Kidney glomerular epithelial cell (primary cell): ENCODE measurements around the gene KIF19.
"Not testable (repeated sequence)": the region's sequence is repeated elsewhere in the genome, so short reads cannot be mapped to it uniquely, and the experiment has no call there.

Experiments
- DNase-seq: peaks from one replicate; lab custom pipeline; 2025; lab: John Stamatoyannopoulos, UW

The KIF19 gene

GRCh38 chr17:74325743-74326379 lies at the start of gene KIF19:
Gene KIF19 (plus strand): TSS chr17:74326226. CDS start chr17:74326350, 124 bp downstream.
- no peak for DNase-seq

- DNase-seq, result no peak
Measured at GRCh38 chr17:74276541-74277009, 49.5 kb upstream of the KIF19 start.

GRCh38 chr17:74277935-74278334 lies 48.1 kb upstream of the KIF19 start:
- DNase-seq, result no peak

- DNase-seq, result not testable (repeated sequence)
Measured at GRCh38 chr17:74279617-74280016, 46.4 kb upstream of the KIF19 start.

GRCh38 chr17:74280093-74280513 lies 45.9 kb upstream of the KIF19 start:
- no peak for DNase-seq

GRCh38 chr17:74281799-74282198 lies 44.2 kb upstream of the KIF19 start:
- DNase-seq, result no peak

GRCh38 chr17:74282274-74282586 lies 43.8 kb upstream of the KIF19 start:
- not testable (repeated sequence) for DNase-seq

- DNase-seq, result no peak
Measured at GRCh38 chr17:74282587-74283370, 43.2 kb upstream of the KIF19 start.

- no peak for DNase-seq
Measured at GRCh38 chr17:74283371-74283673, 42.7 kb upstream of the KIF19 start.

- DNase-seq, result no peak
Measured at GRCh38 chr17:74287031-74287602, 38.9 kb upstream of the KIF19 start.

- no peak for DNase-seq
Measured at GRCh38 chr17:74288785-74289184, 37.2 kb upstream of the KIF19 start.

GRCh38 chr17:74289688-74290087 lies 36.3 kb upstream of the KIF19 start:
- no peak for DNase-seq

- no peak for DNase-seq
Measured at GRCh38 chr17:74290340-74290739, 35.7 kb upstream of the KIF19 start.

- no peak for DNase-seq
Measured at GRCh38 chr17:74292495-74292894, 33.5 kb upstream of the KIF19 start.

GRCh38 chr17:74295625-74296547 lies 30.1 kb upstream of the KIF19 start:
- DNase-seq, result no peak

GRCh38 chr17:74296548-74296936 lies 29.5 kb upstream of the KIF19 start:
- DNase-seq, result peak; percentile 71

GRCh38 chr17:74297941-74298340 lies 28.1 kb upstream of the KIF19 start:
- no peak for DNase-seq

GRCh38 chr17:74298778-74299177 lies 27.2 kb upstream of the KIF19 start:
- DNase-seq, result peak; percentile 73

- no peak for DNase-seq
Measured at GRCh38 chr17:74299226-74300009, 26.6 kb upstream of the KIF19 start.

- DNase-seq, result no peak
Measured at GRCh38 chr17:74303305-74303704, 22.7 kb upstream of the KIF19 start.

- no peak for DNase-seq
Measured at GRCh38 chr17:74304184-74304583, 21.8 kb upstream of the KIF19 start.
